HPDE6-E6E7 (cell line): ENCODE measurements around the gene SETD1B.
A peak's percentile ranks its signal among the peaks of the same experiment; 100 is the strongest.
"Not testable (repeated sequence)": the region's sequence is repeated elsewhere in the genome, so short reads cannot be mapped to it uniquely, and the experiment has no call there.

Experiments used
- DNase-seq: peaks from one replicate; pipeline ENCODE4 v3.0.0; 2011; ENCODE audit warnings: missing footprints; ENCODE audit errors: extremely low spot score

SETD1B gene

GRCh38 chr12:121780429-121780828, 23.4 kb upstream of the SETD1B start:
- no peak for DNase-seq

DNA sequence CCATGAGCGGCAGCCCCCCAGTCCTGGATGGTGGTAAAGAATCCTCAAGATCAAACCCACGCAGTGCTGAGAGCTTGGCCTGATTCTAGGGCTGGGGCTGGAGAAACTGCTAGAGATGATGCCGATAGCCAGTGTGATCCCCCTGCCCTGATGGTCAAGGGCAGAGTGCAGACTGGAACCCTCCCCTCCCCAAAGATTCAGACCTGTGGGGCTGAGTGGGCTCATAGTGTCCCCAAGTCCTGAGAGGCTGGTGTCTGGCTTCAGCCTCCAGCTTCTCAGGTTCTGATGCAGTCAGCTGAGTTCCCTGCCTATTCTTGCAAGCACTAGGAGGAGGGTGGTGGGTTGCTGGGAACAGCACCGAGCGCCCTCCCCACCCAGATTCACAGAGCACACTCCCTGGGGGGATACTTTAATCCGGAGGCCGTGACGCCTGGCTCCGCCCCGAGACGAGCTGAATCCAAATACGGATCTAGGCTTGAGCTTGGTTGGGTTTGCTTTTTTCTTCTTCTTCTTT, 22.3 kb upstream of the SETD1B start:
- no peak for DNase-seq

GRCh38 chr12:121781998-121782979, 21.5 kb upstream of the SETD1B start:
- no peak for DNase-seq

GRCh38 chr12:121783766-121784165, 20.0 kb upstream of the SETD1B start:
- no peak for DNase-seq

GRCh38 chr12:121784460-121784859, 19.3 kb upstream of the SETD1B start:
- DNase-seq = peak; percentile 71

DNA sequence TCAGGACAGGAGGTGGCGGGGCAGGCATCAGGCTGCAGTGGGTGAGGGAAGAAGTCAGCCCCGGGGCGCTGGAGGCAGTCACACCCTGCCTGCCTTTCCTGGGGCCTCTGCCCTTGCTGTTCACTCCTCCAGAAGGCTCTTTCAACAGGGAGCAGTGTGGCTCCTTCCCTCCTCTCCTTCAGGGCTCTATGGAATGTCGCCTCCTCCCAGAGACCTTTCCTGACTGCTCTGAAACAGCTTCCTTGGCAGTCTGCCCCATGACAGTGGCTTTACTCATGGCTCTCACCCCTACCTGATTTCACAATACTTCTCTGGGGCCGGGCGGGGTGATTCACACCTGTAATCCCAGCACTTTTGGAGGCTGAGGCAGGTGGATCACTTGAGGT, 17.4 kb upstream of the SETD1B start:
- peak; percentile 79 for DNase-seq

GRCh38 chr12:121787063-121788025, 16.5 kb upstream of the SETD1B start:
- no peak for DNase-seq

GRCh38 chr12:121788176-121788818, 15.5 kb upstream of the SETD1B start:
- DNase-seq = no peak

- DNase-seq = no peak
Measured at GRCh38 chr12:121789233-121789781, 14.5 kb upstream of the SETD1B start.

DNA sequence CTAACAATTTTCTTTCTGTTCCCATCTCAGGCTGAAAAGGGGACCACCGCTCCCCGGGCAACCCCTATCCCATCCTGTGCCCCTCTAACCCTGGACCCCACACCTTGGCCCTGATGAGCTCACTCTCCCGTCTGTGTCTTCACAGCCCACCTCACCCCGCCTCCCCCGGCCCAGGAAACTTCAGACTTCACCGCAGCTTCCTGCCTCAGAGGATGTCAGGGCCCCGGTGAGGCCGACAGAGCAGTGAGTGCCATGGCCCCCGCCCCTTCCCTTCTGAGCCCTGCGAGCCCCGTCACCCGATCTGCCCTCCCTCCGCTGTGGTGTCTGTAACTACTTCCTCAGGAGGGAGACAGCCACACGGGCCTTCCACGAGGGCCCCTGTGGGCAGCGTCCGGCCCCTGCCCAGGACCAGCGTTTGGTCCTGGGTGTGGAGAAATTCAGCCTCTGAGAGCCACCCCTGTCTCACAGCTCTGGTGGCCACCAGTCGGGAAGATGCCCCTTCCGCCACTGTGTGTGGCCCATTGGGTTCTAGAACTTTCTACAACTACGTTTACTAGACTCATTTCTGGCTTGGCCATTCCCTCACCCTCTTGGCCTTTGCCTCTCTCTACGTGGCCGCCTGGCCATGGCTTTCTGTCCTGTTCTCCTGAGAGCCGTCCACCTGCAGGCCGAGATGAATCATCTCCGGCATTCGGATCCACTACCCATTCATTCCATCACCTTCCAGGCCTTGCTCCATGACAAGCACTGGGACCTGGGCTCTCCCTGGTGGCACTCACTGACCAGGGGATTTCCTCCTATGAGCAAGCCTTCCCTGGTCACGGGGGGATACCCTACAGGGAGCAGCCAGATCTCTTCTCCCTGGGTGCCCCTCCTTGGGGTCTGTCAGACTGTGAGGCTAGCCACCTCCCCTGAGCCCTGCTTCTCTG, 13.7 kb upstream of the SETD1B start:
- DNase-seq = no peak

DNA sequence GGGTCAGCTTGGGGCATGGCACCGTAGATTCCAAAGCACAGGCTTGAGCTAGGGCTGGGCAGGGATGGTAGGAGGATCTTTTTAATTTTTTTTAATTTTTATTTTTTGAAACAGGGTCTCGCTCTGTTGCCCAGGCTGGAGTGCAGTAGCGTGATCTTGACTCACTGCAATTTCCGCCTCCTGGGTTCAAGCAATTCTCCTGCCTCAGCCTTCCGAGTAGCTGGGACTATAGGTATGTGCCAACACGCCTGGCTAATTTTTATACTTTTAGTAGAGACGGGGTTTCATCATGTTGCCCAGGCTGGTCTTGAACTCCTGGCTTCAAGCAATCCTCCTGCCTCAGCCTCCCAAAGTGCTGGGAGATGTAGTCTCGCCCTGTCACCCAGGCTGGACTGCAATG, 13.0 kb upstream of the SETD1B start:
- DNase-seq = not testable (repeated sequence)

DNA sequence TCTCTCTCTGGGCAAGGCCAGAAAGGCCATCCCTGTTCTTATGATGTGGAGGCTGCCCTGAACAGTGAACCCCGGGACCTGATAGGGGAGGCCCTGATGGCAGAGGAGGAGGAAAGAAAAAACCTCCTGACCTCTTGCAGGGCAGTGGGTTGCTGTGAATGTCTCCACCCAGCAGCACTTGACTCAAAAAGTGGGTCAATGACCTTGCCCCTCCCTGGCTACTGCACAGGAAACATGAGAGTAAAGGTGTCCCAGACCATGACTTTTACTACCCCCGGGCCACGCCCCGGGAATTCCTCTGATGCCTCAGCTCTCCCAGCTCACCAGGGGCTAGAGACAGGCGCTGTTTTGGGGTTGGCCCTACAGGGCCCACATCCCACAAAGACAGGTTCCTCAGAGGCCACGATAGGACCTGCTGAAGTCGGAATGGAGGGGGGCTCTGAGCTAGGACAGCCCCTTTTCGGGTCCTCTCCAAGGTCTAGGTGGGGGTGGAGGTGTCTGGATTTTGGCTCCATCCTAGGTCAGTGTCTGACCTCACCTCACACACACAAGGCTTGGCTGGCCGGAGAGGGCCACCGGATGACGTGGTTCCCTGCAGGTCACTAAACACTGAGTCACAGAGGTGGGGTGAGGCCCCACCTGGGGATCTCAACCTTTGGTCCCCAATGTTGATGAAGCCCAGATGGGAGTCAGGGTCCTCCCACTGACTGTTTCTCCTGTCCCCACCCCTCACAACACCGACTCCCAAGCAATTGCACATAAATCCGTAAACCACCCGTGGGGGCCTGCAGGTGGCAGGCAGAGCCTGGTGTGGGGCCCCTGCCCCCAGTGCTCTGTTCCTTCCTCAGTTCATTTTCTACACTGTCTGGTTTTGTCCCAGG, 11.9 kb upstream of the SETD1B start:
- DNase-seq = no peak

GRCh38 chr12:121792607-121793439, 11.0 kb upstream of the SETD1B start:
- DNase-seq = no peak

DNA sequence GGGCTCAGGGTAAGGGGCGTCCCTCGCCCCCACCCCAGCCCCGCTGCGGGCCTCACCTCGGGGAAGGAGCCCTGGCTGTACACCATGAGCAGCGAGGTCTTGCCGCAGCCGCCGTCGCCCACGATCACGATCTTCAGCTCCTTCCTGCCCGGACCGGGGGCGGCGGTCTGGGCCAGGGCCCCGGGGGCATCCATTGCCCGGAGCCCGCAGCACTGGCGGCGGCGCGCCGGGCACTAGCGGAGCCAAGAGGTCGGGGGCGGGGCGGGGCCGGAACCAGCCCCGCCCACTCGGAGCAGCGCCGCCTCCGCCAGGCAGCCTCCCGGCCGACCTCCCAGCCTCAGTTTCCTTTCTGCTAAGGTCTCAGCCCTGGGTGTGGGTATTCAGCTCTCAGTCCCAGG, 10.4 kb upstream of the SETD1B start, which contains the start of gene RHOF:
RHOF (minus strand) TSS at position 249 of the 398 bp plus-strand sequence; CDS start at position 194, 55 bp downstream.
- DNase-seq = no peak

GRCh38 chr12:121793838-121794533, 9.8 kb upstream of the SETD1B start:
- DNase-seq = peak; percentile 70

GRCh38 chr12:121794534-121795033, 9.2 kb upstream of the SETD1B start:
- DNase-seq = no peak
